ENCODE results near the gene ADAMTS17.

Gene ADAMTS17

DNA sequence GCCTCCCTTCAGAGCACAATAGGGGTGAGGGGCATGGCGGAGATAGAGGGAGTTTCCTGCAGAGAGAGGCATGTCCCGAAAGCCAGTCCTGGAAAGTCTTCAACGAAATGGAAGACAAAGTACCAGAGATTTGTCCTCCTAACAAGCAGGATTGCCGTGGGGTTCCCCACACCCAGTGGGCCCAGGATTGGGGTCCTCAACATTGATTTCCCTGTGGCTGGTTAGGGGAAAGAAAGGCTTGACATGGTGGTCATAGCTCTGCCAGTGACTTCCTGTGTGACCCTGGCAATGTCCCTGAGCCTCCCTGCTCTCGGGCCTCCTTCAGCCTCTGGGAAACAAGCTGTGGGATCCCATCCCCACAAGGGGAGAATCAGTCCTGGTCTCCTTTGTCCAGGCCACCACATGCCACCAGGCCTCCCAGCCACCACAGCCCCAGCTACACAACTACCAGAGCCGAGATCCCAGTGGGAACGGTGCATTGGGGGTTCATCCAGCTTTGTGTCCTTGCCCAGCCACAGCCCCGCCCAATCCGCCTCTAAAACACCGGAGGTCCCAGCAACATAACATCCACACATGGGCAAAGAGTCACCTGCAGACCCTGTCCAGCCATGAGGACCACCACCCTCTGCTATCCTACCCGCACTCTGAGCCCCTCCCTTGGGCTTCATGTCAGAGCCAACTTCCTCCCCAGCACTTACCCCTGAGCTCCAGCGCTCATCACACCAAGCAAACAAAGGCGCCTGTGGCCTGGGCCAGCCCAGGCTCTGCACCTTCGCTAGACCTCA is 63.0 kb downstream of the ADAMTS17 start:
- TF ChIP-seq, protein P1, sequence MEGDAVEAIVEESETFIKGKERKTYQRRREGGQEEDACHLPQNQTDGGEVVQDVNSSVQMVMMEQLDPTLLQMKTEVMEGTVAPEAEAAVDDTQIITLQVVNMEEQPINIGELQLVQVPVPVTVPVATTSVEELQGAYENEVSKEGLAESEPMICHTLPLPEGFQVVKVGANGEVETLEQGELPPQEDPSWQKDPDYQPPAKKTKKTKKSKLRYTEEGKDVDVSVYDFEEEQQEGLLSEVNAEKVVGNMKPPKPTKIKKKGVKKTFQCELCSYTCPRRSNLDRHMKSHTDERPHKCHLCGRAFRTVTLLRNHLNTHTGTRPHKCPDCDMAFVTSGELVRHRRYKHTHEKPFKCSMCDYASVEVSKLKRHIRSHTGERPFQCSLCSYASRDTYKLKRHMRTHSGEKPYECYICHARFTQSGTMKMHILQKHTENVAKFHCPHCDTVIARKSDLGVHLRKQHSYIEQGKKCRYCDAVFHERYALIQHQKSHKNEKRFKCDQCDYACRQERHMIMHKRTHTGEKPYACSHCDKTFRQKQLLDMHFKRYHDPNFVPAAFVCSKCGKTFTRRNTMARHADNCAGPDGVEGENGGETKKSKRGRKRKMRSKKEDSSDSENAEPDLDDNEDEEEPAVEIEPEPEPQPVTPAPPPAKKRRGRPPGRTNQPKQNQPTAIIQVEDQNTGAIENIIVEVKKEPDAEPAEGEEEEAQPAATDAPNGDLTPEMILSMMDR (IDR thresholded peaks at IDR 0.05) = no peak
- no peak overlapping the region for H3K27ac Mint-ChIP-seq
- peaks cover 10% of the 10 kb centered on the region for H3K4me1 Mint-ChIP-seq
- peaks cover 7% of the 10 kb centered on the region for H3K9me3 Mint-ChIP-seq
- DNase-seq = no peak
- peaks cover 6% of the 10 kb centered on the region for H3K27me3 Mint-ChIP-seq (ENCODE audit: low read depth, poor library complexity)
- no peak overlapping the region for H3K4me3 Mint-ChIP-seq
- H3K36me3 Mint-ChIP-seq (ENCODE audit: low read depth) = no peaks in the 10 kb centered on the region

GRCh38 chr15:100277087-100277855 is 64.5 kb downstream of the ADAMTS17 start:
- H3K27ac Mint-ChIP-seq = no peak overlapping the region

DNA sequence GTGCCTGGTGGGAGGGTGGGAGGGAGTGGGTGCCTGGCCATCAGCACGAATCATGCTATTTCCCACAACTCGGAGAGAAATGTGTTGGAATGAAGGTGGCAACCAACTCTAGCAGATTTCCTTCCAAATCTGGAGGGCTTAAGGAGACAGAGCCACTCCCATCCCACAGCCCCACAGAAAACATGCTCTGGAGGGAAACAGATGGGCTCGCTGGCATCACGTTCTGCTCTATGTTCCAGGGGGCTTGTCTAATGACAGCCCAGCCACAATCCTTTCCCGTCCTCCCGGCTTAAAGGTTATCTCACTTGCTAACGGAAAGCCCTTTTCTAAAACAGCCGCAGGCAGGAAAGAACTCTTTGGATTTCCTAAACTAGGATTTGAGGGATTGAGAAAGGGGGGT is 65.3 kb downstream of the ADAMTS17 start:
- H3K9me3 Mint-ChIP-seq = peaks cover 30% of the 10 kb centered on the region
- no peak overlapping the region for H3K27ac Mint-ChIP-seq
- peaks cover 19% of the 10 kb centered on the region for H3K36me3 Mint-ChIP-seq (ENCODE audit: low read depth)
- no peak overlapping the region for H3K4me3 Mint-ChIP-seq
- TF ChIP-seq, protein P1 (IDR thresholded peaks at IDR 0.05) = no peak
- peaks cover 3% of the 10 kb centered on the region for H3K27me3 Mint-ChIP-seq (ENCODE audit: low read depth, poor library complexity)
- DNase-seq = no peak
- peaks cover 10% of the 10 kb centered on the region for H3K4me1 Mint-ChIP-seq

More at GRCh38 chr15:100277087-100277855, 64.5 kb downstream of the ADAMTS17 start:
- no peak overlapping the region for H3K4me3 Mint-ChIP-seq
- peaks cover 11% of the 10 kb centered on the region for H3K36me3 Mint-ChIP-seq (ENCODE audit: low read depth)
- H3K27me3 Mint-ChIP-seq (ENCODE audit: low read depth, poor library complexity) = peaks cover 6% of the 10 kb centered on the region
- TF ChIP-seq, protein P1 (IDR thresholded peaks at IDR 0.05) = no peak
- H3K9me3 Mint-ChIP-seq = peaks cover 22% of the 10 kb centered on the region
- DNase-seq = no peak
- H3K4me1 Mint-ChIP-seq = peaks cover 10% of the 10 kb centered on the region

DNA sequence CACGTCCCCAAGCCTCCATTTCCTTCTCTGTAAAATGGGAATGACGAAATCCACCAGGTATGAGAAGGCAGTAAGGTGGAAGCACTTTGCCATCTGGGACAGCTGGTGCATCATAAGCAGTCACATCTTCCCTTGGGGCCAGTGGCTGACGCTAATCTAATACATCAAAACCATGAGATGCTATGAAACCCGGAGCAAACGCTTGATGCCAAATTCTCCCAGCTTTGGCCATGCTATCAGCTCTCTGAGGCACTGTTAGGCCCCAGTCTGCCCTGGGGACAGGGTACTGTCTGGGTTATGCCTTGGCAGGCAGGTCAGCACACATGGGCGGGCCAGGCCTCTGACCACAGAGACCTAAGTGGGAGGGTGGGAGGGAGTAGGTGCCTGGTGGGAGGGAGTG is 66.1 kb downstream of the ADAMTS17 start:
- H3K27me3 Mint-ChIP-seq (ENCODE audit: low read depth, poor library complexity) = peaks cover 6% of the 10 kb centered on the region
- peaks cover 10% of the 10 kb centered on the region for H3K4me1 Mint-ChIP-seq
- H3K9me3 Mint-ChIP-seq = peaks cover 35% of the 10 kb centered on the region
- TF ChIP-seq, protein P1 (IDR thresholded peaks at IDR 0.05) = no peak
- peaks cover 19% of the 10 kb centered on the region for H3K36me3 Mint-ChIP-seq (ENCODE audit: low read depth)
- no peak for DNase-seq
- H3K27ac Mint-ChIP-seq = no peak overlapping the region
- no peak overlapping the region for H3K4me3 Mint-ChIP-seq

DNA sequence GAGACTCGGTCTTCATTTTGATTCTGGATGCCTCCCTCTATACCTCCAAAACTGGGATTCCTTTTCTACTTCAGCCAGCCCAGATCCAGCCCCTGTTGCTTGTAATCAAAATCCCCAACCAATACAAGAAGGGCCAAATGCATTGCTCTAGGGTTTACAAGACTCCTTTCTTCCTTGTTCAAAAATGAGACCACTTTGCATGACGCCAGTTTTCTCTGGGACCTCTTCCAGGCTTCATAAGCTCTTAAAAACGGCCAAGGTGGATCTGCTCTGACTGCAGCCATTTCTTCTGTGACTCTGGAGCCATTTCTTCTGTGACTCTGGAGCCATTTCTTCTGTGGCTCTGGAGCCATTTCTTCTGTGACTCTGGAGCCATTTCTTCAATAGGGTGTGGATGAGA is 71.9 kb downstream of the ADAMTS17 start:
- DNase-seq = no peak
- TF ChIP-seq, protein P1 (IDR thresholded peaks at IDR 0.05) = no peak
- Mint-ChIP-seq H3K4me3 (no peak overlapping the region), H3K36me3 (ENCODE audit: low read depth) (peaks cover 19% of the 10 kb centered on the region), H3K4me1 (peaks cover 5% of the 10 kb centered on the region), H3K27ac (no peak overlapping the region), H3K27me3 (ENCODE audit: low read depth, poor library complexity) (peaks cover 3% of the 10 kb centered on the region), H3K9me3 (peaks cover 36% of the 10 kb centered on the region)
